Fibroblast of mammary gland (primary cell): ENCODE results near the gene CHSY3.
A peak's percentile ranks its signal among the peaks of the same experiment; 100 is the strongest.
"Not testable (repeated sequence)": the region's sequence is repeated elsewhere in the genome, so short reads cannot be mapped to it uniquely, and the experiment has no call there.

Source experiments
- DNase-seq: peaks from one replicate; pipeline ENCODE4 v3.0.0-alpha.2; 2010; ENCODE audit warnings: low read depth
- H3K4me3 ChIP-seq: 2 replicates; pipeline ENCODE4 v1.5.1; 2011; ENCODE audit warnings: low read depth, mild to moderate bottlenecking, low read length, moderate library complexity; ENCODE audit not compliant: control insufficient read depth
- TF ChIP-seq, protein P1 (sequence below): conservative IDR thresholded peaks from 2 replicates; pipeline ENCODE4 v1.5.1; 2011; ENCODE audit warnings: low read depth, low read length, inconsistent platforms; ENCODE audit not compliant: control insufficient read depth, insufficient read depth

CHSY3 gene

DNA sequence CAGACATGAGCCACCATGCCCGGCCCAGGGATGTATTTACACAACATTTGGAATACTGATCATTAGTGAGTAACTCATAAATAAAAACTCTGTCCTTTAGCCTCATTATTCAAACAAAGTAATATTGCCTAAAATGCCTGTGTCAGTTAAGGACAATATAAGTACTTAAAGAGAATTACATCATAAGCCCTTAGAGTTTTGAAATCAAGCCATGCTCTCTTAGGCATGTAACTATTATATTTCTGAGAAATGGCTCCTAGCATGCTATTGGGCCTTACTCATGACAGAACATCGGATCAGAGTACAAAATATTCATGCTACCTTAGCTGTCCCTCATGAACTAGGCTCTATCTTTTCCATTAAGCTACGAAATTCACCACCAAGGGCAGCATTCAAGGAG is 309.3 kb downstream of the CHSY3 start:
- H3K4me3 ChIP-seq, result no peak overlapping the region
- DNase-seq, result peak; percentile 46
- TF ChIP-seq, protein P1, sequence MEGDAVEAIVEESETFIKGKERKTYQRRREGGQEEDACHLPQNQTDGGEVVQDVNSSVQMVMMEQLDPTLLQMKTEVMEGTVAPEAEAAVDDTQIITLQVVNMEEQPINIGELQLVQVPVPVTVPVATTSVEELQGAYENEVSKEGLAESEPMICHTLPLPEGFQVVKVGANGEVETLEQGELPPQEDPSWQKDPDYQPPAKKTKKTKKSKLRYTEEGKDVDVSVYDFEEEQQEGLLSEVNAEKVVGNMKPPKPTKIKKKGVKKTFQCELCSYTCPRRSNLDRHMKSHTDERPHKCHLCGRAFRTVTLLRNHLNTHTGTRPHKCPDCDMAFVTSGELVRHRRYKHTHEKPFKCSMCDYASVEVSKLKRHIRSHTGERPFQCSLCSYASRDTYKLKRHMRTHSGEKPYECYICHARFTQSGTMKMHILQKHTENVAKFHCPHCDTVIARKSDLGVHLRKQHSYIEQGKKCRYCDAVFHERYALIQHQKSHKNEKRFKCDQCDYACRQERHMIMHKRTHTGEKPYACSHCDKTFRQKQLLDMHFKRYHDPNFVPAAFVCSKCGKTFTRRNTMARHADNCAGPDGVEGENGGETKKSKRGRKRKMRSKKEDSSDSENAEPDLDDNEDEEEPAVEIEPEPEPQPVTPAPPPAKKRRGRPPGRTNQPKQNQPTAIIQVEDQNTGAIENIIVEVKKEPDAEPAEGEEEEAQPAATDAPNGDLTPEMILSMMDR, result no peak

DNA sequence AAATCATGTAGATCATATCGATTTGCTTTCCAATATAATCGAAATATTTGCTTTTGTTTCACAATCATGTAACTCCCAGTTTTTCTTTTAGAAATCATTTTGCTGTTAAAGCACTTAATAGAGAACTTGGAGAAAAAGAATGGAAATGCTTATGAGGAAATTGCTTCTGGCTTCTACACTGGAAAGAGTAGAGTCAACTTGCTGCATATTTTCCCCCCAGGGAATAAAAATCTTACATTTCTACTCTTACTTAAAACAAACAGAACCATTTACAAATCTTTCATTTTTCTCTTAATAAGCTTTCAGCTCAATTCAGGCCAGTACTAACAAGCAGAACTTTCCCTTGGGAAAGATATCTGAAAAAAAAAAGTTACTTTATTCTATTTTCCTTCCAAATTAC is 312.0 kb downstream of the CHSY3 start:
- no peak overlapping the region for H3K4me3 ChIP-seq

DNA sequence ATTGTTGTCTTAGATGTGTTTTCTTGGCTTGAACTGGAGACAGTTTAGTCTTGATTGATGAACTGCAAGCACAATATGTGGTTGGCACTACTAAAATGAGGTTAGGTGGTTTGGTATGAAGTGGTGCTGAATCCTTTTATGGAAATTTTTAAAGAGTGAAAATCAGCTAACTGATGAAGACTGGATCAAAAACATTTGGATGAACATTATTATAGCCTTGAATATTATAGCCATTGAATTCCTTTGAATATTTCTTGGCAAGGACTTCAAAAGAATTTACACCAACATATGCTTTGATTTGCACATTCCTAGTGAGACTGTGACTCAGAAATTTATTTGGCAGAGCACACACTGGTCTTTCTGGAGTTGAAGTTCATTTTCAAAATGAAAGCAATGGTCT is 318.3 kb downstream of the CHSY3 start:
- DNase-seq, result peak; percentile 61
- no peak overlapping the region for H3K4me3 ChIP-seq
- TF ChIP-seq, protein P1, result no peak

More for the DNA sequence above, 312.0 kb downstream of the CHSY3 start:
- DNase-seq, result no peak
- TF ChIP-seq, protein P1, result no peak

DNA sequence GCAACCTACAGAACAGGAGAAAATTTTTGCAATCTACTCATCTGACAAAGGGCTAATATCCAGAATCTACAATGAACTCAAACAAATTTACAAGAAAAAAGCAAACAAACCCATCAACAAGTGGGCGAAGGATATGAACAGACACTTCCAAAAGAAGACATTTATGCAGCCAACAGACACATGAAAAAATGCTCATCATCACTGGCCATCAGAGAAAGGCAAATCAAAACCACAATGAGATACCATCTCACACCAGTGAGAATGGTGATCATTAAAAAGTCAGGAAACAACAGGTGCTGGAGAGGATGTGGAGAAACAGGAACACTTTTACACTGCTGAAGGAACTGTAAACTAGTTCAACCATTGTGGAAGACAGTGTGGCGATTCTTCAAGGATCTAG is 322.3 kb downstream of the CHSY3 start:
- DNase-seq, H3K4me3 ChIP-seq: not testable (repeated sequence)

DNA sequence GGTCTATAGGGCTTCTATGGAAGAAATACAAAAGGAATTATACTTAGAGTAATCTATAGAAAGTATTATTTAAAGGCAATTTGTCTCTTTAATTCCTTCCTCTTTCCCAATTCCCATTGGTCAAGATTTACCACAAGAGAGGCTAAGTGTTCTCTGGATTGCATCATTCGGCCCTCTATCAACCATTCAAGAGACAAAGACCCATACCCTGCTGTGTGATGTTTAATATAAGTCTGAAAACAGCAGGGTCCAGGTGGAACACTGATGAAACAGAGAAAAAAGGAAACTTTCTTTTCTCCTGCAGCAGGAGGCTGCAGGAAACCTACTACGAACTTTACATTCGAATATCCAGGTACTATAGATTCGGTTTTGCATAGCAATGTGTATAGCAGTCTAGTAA is 323.4 kb downstream of the CHSY3 start:
- no peak overlapping the region for H3K4me3 ChIP-seq
- DNase-seq, result no peak
- TF ChIP-seq, protein P1, result no peak

DNA sequence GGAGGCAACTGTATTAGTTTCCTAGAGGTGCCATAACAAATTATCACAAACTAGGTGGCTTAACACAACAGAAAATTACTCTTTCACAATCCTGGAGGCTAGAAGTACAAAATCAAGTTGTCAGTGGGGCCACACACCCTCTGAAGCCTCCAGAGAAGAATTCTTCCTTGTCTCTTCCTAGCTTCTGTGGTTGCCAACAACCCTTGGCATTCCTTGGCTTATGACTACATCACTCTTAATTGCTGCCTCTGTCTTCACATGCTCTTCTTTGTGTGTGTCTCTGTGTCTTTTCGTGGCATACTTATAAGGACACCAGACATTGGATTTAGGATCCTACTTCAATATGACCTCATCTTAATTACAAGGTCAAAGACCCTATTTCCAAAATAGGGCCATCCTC is 327.5 kb downstream of the CHSY3 start:
- TF ChIP-seq, protein P1, result no peak
- H3K4me3 ChIP-seq, result no peak overlapping the region
- no peak for DNase-seq

DNA sequence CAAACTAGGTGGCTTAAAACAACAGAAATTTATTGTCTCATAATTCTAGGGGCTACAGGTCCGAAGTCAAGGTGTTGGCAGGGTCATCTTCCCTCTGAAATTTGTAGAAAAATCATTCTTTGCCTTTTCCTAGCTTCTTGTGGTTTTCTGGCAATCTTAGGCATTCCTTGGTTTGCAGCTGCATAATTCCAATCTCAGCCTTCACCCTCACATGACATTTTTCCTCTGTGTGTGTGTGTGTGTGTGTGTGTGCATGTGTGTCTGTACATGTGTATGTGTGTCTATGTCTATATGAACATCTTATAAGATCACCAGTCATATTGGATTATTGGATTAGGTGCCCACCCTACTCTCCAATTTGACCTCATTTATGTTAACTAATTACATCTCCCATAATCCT is 330.6 kb downstream of the CHSY3 start:
- no peak for DNase-seq
- H3K4me3 ChIP-seq, result no peak overlapping the region
- TF ChIP-seq, protein P1, result no peak
